ENCODE results near the gene IFTAP.

IFTAP gene

DNA sequence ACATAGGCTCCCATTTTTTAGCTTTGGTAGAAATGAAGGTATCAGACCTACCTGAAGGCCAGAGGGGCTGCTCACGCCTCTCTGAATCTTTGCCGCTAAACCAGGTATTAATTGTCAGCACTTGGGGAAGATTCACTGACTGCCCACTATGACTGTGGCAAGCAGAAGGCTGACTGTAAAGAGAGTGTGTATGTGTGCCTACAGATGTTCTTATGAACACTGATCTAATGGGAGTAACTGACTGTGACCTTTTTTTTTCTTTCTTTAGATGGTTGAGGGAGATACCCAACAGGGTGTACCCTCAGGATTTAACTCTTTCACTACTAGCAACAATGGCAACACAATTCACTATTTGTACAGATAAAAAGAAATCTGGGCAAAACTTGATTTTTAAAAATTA lies 3.7 kb downstream of the IFTAP start, which contains the start of gene RAG2:
RAG2 (minus strand) TSS at position 186 of the 400 bp plus-strand sequence. CDS start 4,068 bp downstream, outside the sequence.
- no peak for DNase-seq (ENCODE audit: low read depth in 2 of 2)

DNA sequence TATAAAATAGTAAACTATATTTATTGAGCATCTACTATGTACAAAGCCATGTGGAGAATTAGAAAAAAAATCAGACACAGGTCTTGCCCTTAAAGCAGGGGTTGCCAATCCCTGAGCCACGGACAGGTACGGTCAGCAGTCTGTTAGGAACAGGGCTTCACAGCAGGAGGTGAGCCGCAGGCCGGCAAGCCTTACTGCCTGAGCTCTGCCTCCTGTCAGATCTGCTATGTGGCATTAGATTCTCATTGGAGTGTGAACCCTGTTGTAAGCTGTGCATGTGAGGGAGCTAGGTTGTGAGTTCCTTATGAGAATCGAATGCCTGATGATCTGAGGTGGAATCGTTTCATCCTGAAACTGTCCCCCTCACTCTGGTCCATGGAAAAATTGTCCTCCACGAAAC lies 5.9 kb downstream of the IFTAP start:
- no peak for DNase-seq (ENCODE audit: low read depth in 2 of 2)

DNA sequence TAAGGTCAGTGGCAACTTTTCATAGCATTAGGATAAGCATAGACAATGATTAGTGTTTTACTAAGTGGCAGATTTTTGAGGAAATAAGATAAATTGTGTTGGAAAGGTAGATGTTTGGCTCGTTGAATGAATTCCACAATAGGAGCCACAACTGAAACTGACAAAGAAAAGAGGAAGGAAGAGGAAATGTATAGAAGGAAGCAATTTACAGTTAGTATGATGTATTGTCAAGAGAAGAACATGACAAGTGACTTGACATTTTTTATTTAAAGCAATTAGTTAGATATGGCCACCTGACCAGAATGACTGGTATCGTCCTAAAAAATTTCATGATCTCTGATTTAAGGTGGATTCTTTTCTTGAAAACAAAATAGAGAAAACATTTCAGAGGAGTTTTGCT lies 6.9 kb downstream of the IFTAP start:
- DNase-seq (ENCODE audit: low read depth in 2 of 2): no peak

DNA sequence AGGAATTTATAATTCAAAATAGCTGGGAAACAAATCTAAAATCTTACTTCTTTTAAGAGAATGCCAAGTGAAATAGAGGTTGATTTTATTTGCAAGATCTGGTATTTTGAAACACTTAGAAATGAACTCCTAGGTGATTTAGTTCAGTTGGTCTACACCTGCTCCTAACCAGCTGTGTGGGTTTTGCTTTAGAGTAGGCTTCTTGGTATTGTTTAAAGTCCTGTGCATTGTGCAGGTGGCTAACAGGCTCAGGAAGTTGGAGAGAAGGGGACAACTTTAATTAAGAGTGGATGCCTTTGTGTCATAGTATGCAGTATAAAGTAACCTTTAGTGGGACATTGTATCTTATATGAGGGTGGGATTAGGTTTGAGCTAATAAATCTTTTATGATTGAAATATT lies 7.8 kb downstream of the IFTAP start:
- no peak for DNase-seq (ENCODE audit: low read depth in 2 of 2)

DNA sequence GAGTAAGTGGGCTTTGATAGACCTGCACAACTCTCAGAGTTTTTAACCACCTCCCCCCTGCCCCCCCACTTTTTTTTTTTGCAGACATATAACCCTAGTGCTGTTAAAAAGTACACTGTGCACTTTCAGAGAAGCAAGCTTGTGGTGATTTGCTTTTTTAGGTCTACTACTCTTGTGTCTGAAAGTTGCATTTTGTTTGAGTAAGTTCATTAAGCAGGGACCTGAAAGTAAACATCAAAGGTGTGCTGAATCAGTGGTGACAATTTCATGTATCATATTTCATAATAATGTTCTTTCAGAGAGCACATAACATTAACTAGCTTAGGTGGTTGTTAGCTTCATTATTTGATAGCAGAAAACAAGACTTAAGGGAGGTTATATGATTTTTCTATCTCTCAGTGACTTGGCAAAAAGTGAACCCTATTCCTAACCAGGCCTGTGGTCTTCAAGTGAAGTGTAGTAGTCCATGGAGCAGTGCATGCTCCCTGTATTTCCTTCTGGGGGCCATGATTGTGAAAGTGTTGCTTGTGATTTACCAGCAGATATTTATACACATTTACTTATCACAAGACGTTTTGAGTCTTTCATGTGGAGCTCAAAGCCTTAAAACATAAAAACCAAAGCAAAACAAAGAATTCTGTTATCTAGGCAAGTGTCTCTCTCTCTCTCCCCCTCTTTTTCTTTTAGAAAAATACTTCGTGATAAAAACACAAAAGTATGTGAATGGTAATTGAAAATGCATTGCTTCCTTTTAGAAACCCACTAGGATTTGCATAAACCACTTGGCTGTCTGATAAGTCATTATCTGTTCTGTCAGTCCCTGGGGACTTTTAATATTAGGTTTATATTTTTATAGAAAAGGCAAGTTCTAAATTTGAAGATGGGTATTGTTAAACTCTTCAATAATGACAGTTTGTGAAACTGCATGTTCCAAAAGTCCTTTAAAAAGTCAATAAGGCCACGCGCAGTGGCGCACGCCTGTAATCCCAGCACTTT lies 11.2 kb downstream of the IFTAP start:
- no peak for DNase-seq (ENCODE audit: low read depth in 2 of 2)

DNA sequence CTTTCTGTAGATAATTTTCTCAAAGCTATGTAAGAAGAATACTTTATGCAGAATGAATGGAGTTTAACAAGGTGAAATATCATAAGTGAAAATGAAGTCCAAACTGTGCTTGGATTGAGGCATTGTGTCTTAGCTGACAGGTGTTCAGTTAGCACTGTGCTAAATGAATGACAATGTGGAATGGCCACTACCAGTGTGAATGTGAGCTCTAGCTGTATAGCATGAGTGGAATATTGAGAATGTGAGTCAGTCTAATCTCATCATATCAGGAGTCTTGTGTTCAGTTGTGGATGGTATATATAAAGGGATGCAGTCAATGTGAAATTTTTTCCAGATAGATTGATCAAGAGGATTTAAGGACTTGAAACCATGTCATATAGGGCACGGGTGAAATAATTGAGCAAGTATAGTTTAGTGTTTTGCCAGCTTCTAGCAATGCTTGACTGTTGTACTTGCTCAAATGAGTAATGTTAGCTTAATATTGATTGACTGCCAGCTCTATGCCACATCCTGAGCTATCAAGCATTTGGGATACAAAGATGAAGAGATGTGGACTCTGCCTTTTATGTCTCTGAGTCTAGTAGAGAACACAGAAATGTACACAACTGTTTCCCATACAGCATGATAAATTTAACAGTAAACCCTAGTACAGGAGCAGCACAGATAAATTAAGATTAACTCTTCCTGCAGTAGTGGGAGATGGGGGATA lies 14.3 kb downstream of the IFTAP start:
- no peak for DNase-seq (ENCODE audit: low read depth in 2 of 2)

DNA sequence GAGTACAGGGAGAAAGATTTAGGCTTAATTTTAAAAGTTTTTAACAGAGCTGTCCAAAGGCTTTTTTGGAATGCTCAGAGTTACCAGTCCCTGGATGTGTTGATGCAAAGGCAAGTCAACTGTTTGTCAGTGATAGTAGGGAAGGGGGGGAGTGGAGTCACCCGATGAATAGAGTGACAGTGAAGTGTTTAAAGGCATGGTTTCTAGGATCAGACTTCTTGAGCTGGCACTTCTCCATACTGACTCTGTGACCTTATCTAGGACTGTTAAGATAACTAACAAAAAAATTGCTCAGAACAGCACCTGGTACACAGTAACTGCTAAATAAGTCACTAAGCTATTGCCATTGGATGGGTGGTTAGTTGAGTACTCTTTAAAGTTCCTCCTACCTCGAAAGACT lies 15.1 kb downstream of the IFTAP start:
- DNase-seq (ENCODE audit: low read depth in 2 of 2): no peak

DNA sequence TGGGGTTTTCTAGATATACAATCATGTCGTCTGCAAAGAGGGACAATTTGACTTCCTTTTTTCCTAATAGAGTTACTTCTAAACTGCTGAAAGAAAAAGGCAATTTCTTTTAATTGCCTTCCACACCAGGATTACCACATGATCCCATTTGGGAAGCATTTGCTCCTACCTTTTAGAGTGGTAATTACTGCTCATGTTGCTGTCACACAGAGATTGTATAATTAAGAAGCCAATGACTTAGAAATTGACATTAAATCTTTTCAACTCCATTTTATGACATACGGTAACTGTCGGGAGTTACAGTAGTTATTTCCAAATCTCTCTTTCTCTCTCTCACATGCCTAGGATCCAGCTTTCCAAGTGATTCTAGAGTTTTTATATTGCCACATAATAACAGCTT lies 21.5 kb downstream of the IFTAP start:
- no peak for DNase-seq (ENCODE audit: low read depth in 2 of 2)

DNA sequence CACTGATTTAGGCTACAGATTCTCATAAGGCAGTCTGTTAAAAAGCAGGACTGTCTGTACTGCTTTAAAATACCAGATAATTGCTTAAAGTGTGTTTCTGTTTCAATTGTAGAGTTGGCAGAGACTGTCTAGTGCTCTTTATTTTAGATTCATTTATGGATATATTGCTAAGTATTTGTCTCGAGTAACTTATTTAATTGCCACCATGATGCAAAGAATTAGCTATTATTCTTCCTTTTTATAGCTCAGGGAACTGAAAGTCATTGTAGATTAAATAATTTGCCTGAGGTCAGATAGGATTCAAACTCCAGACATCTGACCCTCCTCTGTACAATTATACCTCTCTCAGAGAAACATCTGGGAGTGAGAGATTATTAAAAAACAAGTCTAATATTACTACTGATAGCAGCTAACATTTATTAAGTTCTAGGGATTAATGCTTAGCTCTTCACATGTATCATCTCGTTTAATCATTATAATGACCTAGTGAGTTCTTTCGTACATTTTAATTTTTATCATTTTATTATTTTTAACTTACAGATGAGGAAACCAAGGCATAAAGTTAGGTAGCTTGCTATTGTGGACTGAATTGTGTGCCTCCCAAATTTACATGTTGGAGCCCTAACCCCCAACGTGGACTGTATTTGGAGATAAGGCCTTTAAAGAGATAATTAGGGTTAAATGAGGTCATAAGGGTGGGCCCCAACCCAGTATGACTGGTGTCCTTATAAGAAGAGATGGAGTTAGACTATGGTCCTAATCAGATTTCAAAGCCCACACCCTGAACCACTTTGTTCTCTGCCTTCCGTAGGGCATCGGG lies 23.5 kb downstream of the IFTAP start:
- no peak for DNase-seq (ENCODE audit: low read depth in 2 of 2)

DNA sequence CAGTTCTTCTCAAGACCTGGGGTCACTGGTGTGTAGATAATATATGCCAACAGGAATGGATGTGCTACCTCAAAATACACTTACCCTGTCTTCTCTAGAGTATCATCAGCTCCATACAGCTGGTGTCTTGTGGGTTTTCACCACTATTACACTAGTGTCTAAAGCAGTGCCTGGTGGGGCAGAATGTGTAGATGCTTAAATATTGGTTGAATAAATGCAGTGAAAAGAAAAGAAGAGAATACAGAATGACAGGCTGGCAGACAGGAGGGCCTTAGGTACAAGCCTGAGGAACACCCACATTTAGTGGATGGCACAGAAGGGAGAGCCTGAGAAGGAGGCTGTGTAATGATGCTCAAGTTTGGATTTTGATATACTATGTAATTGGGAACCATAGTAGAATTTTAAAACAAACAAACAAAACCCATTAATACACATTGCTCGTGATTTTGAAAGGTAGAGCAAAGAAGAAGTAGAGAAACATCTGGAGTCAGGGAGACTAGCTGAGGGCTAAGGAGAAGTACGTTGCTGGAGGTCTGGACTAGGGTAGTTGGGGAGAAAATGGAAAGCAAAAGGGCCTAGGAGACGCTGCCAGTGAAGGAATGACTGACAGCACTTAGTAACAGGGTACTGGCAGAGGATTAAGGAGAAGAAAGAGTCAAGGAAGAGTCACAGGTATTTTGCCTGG lies 24.2 kb downstream of the IFTAP start:
- DNase-seq (ENCODE audit: low read depth in 2 of 2): no peak

DNA sequence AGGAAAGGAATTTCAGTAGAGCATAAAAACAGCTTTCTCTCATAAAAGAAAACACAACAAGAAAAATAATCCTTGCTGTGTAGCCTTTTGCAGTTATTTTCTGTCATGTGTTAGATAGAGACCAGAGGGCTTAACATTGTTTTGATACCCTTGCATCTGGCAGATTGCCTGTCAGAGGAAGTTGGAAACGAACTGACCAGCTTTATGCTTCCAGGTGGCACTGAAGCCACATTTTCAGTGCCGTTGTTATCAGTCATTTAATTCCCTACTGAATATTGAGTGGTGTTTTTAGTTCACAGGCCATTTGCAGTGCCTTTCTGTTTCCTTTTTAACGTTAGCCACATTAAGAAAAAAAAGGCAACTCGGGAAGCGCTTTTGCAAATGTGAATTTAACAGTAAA lies 25.2 kb downstream of the IFTAP start:
- DNase-seq (ENCODE audit: low read depth in 2 of 2): no peak

DNA sequence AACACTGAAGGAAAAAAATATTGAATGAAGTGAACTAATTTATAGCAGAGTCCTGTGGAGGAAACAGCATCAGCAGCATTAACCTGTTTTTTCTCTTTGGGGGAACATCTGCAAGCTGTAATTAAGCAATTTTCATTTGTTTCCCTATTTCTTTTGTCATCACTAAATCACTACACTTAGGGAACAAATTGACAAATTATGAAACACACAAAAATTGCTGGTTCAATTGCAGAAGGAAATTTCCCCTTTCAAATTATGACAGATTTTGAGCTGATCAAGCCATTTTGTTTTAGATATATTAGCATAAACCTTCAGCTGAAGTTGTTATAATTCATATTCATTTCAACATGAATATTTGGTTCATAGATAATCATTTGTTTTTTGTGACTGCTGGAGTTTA lies 25.9 kb downstream of the IFTAP start:
- DNase-seq (ENCODE audit: low read depth in 2 of 2): no peak

DNA sequence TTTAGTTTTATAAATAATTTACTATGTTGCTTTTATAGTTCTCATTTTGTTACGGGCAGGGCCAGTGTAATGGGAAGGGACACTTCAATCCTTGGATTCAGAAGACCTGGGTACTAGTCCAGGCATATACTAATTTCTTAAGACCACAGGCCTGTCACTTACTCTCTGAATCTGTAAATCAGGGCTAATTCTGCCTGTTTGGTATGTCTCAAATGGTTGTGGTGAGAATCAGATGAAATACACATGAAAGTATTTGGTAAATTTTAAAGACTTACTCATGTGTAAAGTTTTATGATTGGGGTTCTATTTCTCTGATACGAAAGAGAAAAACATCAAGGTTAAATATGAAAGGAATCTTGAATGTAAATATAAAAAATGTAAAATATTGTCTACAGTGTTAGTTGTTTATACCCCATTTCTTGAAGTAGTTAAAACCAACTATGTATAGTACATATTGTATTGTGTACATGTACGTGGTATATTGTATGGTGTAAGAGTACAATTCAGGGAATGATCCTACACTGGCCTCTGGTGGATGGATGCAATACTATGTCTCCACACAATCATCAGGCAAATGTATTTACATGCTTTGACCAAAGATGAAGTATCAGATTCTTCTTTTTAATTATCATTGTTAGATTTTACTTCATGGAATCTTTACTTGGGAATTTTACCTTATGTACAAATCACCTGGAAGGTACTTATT lies 28.3 kb downstream of the IFTAP start:
- no peak for DNase-seq (ENCODE audit: low read depth in 2 of 2)

DNA sequence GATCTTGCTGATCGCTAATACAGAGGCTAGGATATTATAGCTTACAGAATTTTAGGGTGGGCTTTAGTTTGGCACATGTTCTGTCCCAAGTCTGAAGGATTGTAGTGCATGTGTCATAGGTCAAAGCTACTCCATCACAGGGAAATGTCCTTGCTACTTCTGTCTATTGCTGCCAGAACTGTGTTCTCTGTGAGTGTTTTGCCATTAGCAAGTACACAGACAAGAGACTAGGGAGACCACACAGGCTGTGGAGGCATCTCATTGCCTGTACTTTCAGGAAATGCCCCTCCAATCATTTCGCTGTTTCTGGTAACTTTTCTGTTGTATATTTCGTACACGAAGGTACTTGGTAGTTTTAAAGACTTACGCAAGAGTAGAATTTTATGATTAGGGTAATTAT lies 29.2 kb downstream of the IFTAP start:
- no peak for DNase-seq (ENCODE audit: low read depth in 2 of 2)

DNA sequence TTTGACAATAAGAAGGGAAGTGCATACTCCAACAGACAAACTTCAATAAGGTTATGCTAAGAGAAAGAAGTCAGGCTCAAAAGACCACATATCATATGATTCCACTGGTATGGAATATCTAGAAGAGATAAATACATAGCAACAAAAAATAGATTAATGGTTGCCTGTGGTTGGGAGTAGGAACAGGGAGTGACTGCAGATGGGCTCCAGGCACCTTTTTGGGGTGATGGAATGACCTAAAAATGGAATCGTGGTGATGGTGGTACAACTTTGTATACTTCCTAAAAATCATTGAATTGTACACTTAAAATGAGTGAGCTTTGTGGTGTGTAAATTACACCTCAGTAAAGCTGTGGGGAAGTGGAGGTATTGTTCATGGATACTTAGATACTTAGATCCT lies 32.7 kb downstream of the IFTAP start:
- no peak for DNase-seq (ENCODE audit: low read depth in 2 of 2)

DNA sequence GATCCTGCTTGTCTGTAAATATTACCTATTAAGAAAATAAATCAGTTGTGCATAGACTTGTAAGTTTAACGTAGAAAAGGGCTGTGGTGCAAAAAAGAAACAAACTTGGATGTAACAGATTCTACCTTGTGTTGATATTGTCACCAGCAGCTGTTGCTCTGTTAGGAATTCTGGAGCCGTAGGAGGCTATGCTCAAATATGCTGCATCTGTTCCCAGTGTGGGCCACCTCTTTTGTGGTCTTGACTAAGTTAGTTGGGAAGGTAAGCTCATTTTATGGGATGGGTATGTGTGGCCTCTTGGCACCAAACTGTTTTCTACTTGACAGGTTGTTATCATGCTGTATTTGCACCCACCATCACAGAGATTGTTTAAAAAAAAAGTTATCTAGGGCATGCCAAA lies 33.2 kb downstream of the IFTAP start:
- DNase-seq (ENCODE audit: low read depth in 2 of 2): no peak

DNA sequence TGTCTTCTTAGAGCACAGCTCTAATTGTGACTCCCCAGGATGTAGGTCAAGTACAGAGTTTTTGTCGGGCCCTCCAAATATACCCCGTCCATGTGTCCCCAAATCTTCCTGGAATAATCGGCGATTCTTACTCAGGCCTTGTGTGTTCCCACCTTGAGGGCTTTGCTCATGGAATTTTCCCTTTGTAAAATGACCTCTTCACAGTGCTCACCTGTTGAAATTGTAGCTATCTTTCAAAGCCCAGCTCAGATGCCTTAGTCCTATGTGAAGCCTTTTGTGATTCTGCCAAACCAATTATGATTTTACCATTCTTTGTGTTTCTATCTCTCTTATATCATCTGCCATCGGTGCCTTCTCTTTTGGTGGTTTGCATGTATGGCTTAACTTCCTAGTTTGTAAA lies 33.8 kb downstream of the IFTAP start:
- DNase-seq (ENCODE audit: low read depth in 2 of 2): no peak

DNA sequence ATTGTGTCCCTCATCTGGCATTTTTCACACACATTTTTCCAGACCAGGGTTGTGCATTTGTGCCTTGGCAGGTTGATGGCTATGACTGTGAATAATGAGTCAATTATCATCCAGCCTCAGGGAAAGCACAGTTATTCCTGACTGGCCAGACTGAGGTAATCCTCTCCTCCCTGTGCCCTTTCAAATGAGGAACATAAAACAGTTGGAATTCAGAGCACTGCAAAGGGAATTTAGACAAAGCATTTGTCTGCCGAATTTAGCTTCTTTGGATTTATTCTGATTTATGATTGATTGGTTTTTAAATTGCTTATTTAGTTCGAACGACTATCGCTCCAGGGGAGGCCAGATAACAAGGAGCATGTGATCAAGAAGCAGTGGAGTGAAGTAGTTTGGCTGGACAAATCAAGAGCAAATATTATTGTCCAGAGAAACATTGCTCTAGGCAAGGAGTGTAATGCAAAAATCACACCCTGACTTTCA lies 34.5 kb downstream of the IFTAP start:
- DNase-seq (ENCODE audit: low read depth in 2 of 2): no peak

DNA sequence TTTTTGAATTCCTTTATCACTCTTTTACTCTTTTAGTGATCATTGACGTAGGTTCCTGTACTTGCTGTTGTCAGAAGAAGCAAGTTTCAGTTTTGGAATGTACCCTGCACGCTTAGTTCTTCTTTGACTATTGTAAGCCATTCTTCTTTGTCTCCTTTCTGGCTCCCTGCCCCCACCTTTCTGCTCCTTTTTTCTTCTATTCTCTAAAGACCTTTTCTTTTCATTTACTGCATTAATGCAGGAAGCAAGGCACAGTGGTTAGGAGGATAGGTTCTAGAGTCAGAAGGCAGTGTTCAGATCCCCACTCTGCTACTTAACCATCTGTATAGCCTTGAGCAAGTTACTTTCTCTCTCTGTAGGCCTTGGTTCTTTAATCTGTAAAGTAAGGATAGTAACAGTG lies 37.5 kb downstream of the IFTAP start:
- DNase-seq (ENCODE audit: low read depth in 2 of 2): no peak

DNA sequence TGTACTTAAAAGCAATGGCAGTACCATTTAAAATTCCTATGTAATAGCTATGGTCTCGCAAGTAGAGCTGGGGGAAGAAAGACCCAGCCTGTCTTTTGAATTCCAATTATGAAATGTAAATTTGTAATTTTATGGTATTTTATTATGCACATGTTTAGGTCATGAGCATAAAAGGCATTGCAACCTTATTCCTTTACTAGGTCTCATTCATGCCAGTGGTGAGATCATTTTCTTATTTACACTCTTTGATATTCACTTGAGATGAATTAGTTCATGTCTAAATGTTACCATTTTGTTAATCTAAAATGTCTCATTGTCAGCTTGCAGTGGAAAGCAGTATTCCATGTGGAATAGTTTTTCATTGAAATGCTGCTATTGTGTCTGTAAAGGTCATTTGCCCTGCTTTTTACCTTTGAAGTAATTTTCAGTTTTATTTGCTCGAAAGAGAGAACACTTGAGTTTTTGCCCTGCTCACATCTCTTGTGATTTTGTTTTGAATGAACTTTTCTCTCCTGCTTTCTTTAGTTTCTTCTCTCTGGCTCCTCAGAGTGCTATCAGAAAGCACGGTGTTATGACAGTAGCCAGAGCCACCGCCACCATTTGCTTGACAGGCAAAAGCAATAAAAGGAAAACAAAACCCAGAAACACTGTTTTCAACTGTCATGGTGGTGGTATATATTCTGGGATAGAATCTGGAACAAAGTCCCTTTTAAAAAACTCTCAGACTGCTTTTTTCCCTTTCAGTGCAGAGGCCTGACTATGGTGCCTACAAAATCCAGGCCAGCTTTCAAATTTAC lies 41.0 kb downstream of the IFTAP start:
- DNase-seq (ENCODE audit: low read depth in 2 of 2): no peak
